Umbilical cord (tissue), 2 donors: Measurements from ENCODE around the gene SBF2. TPM values are rescaled to one million over a fixed set of nuclear protein-coding genes. Genes with fewer than 3 reads are reported as not detected.
"Not testable (repeated sequence)": the region's sequence is repeated elsewhere in the genome, so short reads cannot be mapped to it uniquely, and the experiment has no call there.

Experiments
- DNase-seq: peaks from one replicate; pipeline ENCODE4 v3.0.0-alpha.2; 2015; ENCODE audit warnings: low spot score
- total RNA-seq: library from RNA; depleted of rRNA; stranded (reverse); fragments of >200 nt; gene quantifications from one replicate; pipeline ENCODE4 v1.2.3, GENCODE V29; 2014; ENCODE audit warnings: low replicate concordance; ENCODE audit not compliant: insufficient read depth

Gene SBF2
- total RNA-seq, 1 donor from 2014 or later = 85.7 TPM

DNA sequence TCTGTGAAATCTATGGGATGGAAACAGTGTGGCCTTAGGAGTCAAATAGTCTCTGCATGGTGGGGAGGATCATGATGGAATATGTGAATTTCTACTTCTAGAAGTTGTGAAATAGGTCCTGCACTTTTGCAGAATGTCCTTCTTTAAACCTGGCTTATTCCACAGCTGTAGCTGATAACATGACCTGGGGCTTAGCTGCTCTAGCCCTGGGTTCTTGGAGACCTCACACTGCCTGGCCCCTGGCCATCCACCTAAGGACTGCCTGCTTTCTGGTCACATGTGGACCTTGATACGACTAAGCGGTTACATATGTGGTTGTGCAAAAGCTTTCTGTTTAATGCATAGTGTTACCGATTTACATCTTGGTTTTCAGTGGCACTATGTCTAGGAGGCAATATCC, 541.9 kb downstream of the SBF2 start:
- DNase-seq = peak; percentile 85

DNA sequence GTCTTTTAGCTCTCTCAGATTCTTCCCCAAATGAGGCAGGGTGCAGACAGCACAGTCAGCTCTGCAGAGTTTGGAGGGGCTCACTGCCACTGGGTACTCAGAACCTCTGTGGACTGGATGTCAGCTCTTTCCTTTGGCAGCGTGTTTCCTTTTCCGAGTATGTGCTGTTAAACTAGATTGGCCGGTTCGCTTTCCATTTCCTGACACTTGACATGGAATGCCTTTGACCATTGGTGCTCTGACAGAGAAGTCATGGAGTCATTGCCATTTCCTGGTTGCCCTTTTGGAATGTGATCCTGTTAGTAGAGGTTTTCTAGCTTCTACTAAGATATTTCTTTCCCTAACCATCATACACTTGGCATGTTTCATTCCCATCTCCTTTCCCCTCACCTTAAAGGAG, 543.5 kb downstream of the SBF2 start:
- DNase-seq = no peak

DNA sequence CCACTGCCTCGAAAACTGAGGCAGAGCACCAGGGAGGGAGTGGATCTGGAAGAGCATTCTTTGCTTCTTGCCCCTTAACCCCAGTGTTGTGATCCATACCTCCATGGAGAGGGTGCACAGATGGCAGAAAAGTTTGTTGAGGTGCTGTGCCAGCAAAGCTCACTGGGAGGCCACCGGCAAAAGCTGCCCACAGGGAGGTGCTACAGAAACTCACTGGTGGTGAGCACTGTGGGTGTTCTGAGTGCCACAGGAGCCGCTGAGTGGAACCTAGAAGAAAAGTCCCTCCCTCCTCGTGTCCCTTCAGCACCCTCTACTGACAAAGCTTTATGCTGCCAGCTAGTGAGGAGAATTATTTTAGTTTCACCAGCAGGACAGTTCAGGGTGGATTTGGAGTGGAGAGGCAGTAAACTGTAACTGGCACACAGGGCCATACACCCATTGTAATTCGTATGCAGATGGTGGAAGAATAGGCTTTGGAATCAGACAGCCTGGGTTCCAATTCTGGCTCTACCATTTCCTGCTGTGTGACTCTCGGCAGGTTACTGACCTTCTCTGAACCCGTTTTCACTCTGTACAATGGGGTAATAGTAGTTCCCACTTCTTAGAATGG, 545.6 kb downstream of the SBF2 start:
- DNase-seq = peak; percentile 79

DNA sequence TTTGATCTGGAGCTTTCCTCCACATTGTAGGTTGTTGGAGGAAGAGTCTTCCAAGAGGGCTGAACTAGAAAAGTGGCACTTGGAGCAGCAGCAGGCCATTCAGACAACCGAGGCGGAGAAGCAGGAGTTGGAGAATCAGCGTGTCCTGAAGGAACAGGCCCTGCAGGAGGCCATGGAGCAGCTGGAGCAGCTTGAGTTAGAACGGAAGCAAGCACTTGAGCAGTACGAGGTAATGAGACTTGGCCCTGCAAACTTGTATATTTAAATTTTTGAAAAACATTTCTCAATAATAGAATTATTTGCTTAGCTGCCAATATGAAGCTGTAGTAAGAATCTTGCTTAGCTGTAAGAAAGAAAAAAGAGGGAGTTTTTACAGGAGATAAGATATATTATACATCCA, 546.2 kb downstream of the SBF2 start:
- no peak for DNase-seq

DNA sequence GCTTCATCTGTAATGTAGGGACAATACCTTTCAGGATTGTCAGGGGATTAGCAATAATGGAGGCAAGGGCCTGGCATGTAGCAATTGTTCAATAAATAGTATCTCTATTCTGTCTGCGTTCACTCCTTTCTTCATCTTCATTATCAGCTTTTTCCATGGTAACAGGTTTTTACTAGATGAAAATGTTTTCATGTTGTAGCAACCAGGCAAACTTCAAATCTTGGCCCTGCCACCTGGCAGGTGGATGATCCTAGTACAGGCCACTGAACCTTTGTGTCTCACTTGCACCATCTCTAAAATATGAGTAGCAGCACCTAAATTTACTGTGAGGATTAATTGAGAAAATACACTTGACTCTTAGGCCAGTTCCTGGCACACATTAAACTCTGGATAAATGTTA, 546.8 kb downstream of the SBF2 start:
- no peak for DNase-seq

DNA sequence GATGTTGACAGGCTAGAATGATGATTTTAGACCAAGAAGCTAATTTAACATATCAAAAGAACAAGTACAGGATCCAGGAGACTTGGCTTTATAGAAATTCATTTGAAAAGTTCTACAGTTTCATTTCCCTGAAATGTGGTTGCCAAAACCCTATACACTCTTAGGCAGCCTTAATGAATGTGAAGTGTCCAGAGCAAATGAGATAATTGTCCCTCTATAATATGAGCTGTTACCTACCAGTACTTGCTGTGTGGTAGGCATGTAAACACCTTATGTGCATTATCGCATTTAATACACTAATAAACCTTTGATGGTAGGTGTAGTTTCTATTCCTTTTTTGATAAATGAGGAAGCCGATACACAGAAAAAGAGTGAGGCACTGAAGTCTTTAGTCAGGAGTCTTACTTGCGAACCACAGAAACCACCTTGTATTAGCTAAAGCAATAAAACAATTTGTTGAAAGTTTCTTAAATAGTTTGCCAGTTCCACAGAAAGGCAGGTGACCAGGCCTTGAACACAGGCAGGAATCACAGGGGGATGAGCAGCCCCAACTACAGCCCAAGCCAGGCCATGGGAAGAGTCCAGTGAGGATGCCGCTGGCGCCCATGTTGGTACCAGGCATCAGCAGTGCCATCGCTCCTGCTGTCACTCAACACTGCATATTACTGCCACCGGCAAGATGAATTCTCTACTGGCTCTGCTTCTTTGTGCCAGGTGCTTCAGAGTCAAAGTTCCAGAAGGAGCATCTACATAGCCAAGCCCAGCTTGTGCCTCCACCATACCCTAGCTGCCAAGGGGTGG, 548.4 kb downstream of the SBF2 start:
- DNase-seq = no peak

DNA sequence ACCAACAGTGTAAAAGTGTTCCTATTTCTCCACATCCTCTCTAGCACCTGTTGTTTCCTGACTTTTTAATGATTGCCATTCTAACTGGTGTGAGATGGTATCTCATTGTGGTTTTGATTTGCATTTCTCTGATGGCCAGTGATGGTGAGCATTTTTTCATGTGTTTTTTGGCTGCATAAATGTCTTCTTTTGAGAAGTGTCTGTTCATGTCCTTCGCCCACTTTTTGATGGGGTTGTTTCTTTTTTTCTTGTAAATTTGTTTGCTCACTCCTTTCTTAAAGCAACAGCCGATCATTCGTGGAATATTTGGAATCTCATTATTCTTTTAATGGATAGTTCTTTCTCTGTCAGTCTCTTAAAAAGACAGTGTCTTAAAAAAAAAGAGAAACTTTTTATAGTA, 550.5 kb downstream of the SBF2 start:
- not testable (repeated sequence) for DNase-seq

DNA sequence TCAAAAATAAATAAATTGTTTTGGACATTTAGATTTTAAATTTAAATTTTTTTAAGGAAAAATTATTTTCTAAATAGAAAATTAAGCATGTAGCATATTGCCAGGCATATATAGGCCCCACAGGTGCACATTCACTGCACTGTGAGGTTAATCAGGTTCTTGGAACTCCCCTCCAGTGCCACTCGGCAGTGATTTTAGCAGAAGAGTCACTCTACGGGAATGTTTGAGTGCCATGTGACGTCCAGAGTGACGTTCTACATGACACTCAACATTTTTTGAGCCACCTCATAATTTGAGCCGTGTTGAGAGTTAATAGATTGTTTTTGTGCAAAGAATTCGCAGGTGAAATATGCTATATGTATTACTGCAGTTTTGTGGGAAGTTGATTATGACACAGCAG, 552.8 kb downstream of the SBF2 start:
- no peak for DNase-seq

DNA sequence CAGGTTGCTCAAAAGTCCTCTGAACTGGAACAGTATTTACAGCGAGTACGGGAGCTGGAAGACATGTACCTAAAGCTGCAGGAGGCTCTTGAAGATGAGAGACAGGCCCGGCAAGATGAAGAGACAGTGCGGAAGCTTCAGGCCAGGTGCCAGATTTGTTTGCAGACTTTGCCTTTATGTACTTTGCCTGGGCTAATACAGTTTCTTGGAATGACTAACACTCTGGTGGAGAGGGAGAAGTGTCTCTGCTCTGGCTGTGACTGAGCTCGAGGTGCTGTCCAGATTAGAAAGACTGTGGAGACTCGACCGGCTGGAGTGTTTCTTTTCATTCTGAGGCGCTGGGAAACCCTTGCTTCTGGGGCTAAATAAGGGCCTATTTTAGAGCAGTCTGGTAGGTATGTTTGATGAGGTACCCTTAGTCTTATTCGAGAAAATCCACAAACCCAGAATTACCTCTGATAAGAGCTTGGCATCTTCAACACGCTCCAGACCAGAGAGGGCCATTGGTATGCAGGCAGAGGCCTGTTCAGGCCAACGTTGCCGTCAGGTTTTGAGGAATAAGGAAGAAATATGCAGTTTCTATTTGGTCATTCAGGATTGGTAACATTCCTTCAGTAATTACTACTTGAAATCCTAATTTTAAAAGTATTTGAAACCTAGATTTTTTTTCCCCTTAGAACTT, 553.7 kb downstream of the SBF2 start:
- peak; percentile 62 for DNase-seq

DNA sequence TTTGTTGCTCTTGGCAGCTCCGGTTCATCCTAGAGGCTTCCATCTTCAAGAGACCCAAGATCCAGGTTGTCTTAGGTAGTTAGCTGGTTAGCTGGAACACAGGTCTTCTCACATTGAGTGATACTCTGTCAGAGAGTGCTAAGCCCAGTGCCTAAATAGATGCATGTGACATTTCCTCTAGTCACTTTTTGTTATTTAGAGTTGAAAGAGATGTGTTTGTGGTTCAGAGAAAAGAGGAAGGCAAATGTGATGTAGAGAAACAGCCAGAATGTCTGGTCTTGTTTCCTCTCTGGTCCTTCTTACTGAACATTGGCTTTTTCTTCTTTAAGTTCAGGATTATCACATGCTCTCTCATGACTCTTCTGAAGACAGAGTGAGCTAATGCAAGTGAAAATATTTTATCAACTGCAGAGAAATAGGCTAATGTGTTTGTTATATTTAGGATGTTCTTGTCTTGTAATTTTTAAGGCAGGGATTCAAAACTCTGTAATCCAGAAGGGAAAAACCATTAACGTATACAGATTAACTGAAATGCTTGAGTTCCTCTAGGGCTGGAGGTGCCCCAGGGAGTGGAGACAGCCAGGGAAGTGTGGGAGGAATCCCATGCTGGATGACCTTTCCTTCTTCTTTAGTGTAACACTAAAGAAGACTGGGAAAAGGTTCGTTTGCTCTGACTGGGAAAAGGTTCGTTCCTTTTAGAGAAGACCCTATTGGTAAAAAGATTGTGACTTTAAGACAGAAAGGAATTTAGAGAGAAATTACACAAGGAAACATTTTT, 554.7 kb downstream of the SBF2 start:
- DNase-seq = no peak

DNA sequence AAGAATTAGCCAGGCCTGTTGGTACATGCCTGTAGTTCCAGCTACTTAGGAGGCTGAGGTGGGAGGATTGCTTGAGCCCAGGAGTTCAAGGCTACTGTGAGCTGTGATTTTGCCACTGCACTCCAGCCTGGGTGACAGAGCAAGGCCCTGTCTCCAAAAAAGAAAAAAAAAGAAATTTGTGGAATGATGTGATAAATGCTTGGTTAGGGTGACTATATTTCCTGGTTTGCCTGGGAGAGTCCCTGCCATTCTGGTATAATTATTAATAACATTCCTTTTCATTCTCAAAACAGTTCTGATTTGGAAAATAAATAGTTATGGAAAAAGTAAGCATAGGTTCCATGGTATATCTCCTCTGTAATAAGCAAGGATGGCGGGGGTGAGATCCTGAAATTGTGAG, 555.3 kb downstream of the SBF2 start:
- DNase-seq = no peak

DNA sequence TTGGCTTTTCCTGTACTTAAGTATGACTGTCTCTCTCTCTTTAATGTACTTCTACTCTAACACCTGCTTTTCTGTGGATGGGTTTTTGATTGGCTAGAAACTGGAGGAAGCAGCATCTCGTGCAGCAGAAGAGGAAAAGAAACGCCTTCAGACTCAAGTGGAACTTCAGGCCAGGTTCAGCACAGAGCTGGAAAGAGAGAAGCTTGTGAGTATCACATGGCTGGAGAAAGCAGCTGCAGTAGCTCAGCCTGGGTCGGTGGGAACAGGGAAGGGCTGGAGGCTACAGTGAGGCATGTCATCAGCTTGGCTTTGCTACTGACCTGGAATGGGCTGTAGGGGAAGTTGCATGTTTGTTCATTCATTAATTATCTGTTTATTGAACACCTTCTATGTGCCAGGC, 555.9 kb downstream of the SBF2 start:
- DNase-seq = no peak

DNA sequence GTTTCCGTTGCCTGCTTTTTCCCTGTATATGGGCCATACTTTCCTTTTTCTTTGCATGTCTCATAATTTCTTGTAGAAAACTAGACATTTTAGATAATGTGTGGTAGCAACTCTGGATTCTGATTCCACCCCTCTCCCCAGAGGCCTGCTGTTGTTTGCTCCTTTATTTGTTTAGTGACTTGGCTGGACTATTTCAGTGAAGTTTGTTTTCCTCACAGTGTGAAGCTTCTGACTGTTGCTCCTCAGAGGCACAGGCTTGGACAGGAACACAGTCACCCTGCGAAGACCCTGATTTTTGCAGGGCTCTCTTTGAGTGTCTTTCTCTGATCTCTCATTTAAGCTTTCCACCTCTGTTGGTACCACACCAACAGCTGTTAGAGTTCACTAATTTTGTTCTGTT, 557.7 kb downstream of the SBF2 start:
- DNase-seq = no peak

DNA sequence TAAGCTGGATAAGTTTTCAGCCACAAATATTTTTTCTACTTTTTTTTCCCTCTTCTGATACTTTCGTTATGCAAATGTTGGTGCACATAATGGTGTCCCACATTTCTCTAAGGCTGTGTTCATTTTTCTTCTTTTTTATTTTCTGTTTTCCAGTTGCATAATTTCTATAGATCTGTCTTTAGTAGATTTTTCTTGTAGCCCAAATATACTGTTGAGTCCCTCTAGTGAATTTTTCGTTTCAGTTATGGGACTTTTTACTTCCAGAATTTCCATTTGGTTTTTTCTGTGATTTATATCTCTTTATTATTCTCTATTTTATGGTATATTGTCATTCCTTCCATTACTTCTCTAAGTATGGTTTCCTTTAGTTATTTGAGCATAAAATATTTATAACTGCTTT, 558.1 kb downstream of the SBF2 start:
- DNase-seq = no peak

DNA sequence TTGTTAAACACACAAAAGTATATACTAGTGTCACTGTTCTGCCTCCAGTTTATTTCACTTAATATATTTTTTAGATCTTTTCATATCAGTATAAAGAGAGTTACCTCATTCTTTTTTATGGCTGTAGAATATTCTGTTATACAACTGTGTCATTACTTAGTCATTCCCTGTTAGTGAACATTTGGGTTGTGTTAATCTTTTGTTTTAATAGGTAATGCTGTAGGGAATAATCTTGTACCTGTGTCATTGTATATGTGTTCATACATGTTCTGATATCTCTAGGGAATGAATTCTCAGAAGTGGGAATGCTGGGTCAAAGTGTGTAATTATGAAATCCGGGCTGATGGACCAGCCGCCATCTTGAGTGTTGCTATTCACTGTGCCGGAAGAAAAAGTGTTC, 558.8 kb downstream of the SBF2 start:
- no peak for DNase-seq

DNA sequence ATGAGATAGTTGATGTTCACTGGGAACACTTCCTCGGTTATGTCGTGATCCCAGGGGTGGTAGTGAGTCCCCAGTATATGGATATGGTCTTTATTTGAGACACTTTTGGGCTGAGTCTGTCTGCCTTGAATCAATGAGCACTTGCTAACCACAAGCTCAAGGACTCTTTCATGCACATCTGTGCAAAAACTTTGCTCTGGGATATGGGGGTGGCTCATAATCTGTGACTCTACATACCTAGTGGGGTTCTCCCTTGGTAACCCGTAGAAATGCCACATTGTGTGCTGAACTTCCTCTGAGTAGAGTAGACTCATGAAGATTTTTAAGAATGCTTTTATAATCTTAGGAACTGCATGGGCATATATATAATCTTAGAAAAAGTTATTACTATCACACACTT, 560.8 kb downstream of the SBF2 start:
- DNase-seq = no peak

DNA sequence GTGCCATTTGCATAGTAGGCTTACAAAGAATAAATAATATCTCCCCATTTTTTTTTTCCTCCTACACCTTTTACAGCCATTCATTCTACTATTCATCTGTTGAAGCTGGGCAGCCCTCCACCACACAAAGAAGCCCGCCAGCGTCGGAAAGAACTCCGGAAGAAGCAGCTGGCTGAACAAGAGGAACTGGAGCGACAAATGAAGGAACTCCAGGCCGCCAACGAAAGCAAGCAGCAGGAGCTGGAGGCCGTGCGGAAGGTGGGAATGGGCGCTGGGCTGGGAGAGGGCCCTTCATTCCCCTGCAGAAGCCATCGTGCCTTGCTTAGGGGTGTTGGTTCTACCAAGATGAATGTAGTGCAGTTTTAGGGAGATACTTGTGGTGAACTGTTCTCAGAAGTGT, 561.6 kb downstream of the SBF2 start:
- no peak for DNase-seq

DNA sequence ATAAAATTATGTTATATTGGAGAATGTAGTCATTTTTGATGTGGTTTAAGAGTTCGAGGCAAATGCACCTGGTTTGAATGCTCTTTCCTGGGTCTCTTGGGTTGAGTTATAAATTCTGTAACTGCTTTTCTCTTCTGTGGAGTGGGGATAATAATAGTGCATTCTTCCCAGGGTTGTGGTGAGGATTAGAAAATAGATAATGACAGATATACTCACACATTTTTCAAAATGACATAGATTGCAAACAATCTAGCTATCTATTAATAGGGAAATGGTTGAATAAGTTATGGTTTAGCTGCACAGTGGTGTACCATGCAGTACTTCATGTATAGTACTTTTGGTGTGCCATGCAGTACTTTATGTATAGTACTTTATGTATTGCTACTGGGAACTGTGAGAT, 562.8 kb downstream of the SBF2 start:
- no peak for DNase-seq
